ENCODE measurements around the gene PALLD. TPM values are rescaled to one million over a fixed set of nuclear protein-coding genes. Genes with fewer than 3 reads are reported as not detected.

The PALLD gene
- total and polyA plus RNA-seq, 2 of the 8 experiments (the other 6 are each of a cell fraction or from before 2014, with no cell fraction given) = 10.5 to 25.0 TPM

DNA sequence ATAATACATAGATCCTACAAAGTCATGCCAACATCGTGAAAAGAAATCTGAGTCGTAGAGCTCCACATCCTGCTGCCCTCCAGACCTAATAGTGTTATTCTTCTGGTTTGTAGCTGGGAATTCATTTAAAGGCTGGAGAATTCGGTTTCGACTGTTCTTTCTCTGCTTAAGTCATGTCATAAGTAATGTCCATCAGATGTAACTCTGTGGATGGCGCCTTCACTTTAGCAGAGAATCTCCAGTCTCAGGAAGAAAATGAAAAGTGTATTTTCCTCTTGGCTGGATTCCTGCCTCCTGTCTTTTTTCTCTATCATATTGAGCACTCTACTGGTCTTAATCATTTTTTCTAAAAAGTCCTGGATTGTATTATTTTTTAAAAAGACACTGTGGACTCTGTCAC lies 117.0 kb downstream of the PALLD start:
- no peak overlapping the region for H2BK15ac ChIP-seq (ENCODE audit: low read length)
- H3K23me2 ChIP-seq (ENCODE audit: low read depth, low read length) = peaks cover 2% of the 10 kb centered on the region; the same call in 1 of the 2 replicates
- H3K23ac ChIP-seq (ENCODE audit: insufficient read length) = no peak overlapping the region
- H2BK120ac ChIP-seq (replicated peaks; ENCODE audit: low read depth, low read length) = no peak overlapping the region
- no peak for DNase-seq (ENCODE audit: low read depth in 1 of 2, low spot score in 2 of 2)
- H3K36me3 ChIP-seq (ENCODE audit: control insufficient read depth in 2 of 4, insufficient read depth in 4 of 4, low read length in 3 of 4) = no peaks in the 10 kb centered on the region
- no peak overlapping the region for H3K4ac ChIP-seq (replicated peaks; ENCODE audit: insufficient read length, low read depth, low read length)
- no peak overlapping the region for H3K4me2 ChIP-seq (ENCODE audit: insufficient read depth in 1 of 2, low read depth in 2 of 2, low read length in 2 of 2)
- H4K20me1 ChIP-seq (replicated peaks in 1 of 2; ENCODE audit: control insufficient read depth in 1 of 2, insufficient read depth in 2 of 2, low read length in 2 of 2) = no peaks in the 10 kb centered on the region
- no peak overlapping the region for H3K18ac ChIP-seq (ENCODE audit: extremely low read depth, low read length)
- no peaks in the 10 kb centered on the region for H3K79me1 ChIP-seq (ENCODE audit: low read depth, low read length)
- no peak overlapping the region for H4K8ac ChIP-seq (ENCODE audit: extremely low read depth, insufficient read depth, low read length)
- H3K27ac ChIP-seq (ENCODE audit: low read depth, low read length) = no peak overlapping the region
- WGBS, 2 experiments (ENCODE audit: extremely low coverage in 1 of 2, insufficient coverage in 1 of 2, insufficient read length in 1 of 2, insufficient replicate concordance in 2 of 2, low coverage in 1 of 2, low lambda C conversion rate in 2 of 2, missing lambda C conversion rate in 1 of 2) = 93% methylated on average over 5 of the region's 5 CpGs; no CpG with 5 or more reads in 1 of the 2 experiments
- H3K9ac ChIP-seq (replicated peaks in 1 of 4; ENCODE audit: extremely low read depth in 1 of 4, low read depth in 3 of 4, low read length in 3 of 4) = no peak overlapping the region
- FAIRE-seq = no peak
- no peaks in the 10 kb centered on the region for H3K9me3 ChIP-seq (ENCODE audit: insufficient read depth in 2 of 2, low read depth in 1 of 2, low read length in 1 of 2)
- POLR2A ChIA-PET (ENCODE audit: partially characterized antibody) = interaction anchor here (0.7 kb wide), 1 partner anchor 9 kb away, joined by 3 read pairs; no protein-coding TSS in a partner anchor
- no peak overlapping the region for H2BK5ac ChIP-seq (ENCODE audit: low read depth, low read length)
- H2BK12ac ChIP-seq (ENCODE audit: low read depth, low read length) = no peak overlapping the region
- no peaks in the 10 kb centered on the region for H3K27me3 ChIP-seq (replicated peaks in 1 of 4; ENCODE audit: control insufficient read depth in 3 of 4, extremely low read depth in 1 of 4, insufficient read depth in 3 of 4, low read length in 3 of 4)
- no peak overlapping the region for H3K56ac ChIP-seq (replicated peaks; ENCODE audit: insufficient read length, low read depth, low read length)
- no peaks in the 10 kb centered on the region for H3K79me2 ChIP-seq (ENCODE audit: control insufficient read depth in 1 of 2, insufficient read depth in 2 of 2, low read length in 2 of 2)
- CTCF ChIA-PET (ENCODE audit: partially characterized antibody) = interaction anchor here (1.6 kb wide), 1 partner anchor 32 kb away, joined by 3 read pairs; no protein-coding TSS in a partner anchor
- H4K5ac ChIP-seq (ENCODE audit: insufficient read length, low read depth, low read length) = no peak overlapping the region
- no peak overlapping the region for H4K91ac ChIP-seq (replicated peaks; ENCODE audit: insufficient read length, low read length)
- no peak overlapping the region for H3K14ac ChIP-seq (ENCODE audit: insufficient read length)
- H3K4me3 ChIP-seq (ENCODE audit: extremely low read depth in 1 of 4, insufficient read depth in 2 of 4, low read depth in 3 of 4, low read length in 4 of 4) = no peak overlapping the region
- H2AFZ ChIP-seq (ENCODE audit: low read length) = no peak overlapping the region
- H2AK5ac ChIP-seq (ENCODE audit: low read depth, low read length) = no peak overlapping the region
- H2BK20ac ChIP-seq (ENCODE audit: low read length) = no peak overlapping the region
- H3K4me1 ChIP-seq (replicated peaks in 1 of 4; ENCODE audit: control insufficient read depth in 3 of 4, insufficient read depth in 4 of 4, low read length in 3 of 4) = peaks cover 2 to 10% (median 5%) of the 10 kb centered on the region in 4 experiments; a peak in 4 of 7 replicates
- TF ChIP-seq RNF2 (IDR thresholded peaks at IDR 0.05; ENCODE audit: borderline replicate concordance, low read depth, low read length, missing control alignments, poor library complexity, severe bottlenecking) (no peak), SRF (IDR thresholded peaks at IDR 0.05; ENCODE audit: low read depth, low read length) (no peak), TCF12 (IDR thresholded peaks at IDR 0.05; ENCODE audit: low read depth, low read length) (no peak), CHD1 (IDR thresholded peaks at IDR 0.05; ENCODE audit: low read depth, low read length) (no peak), CBX5 (IDR thresholded peaks at IDR 0.05; ENCODE audit: low read depth, low read length) (no peak), JUN (IDR thresholded peaks at IDR 0.05; ENCODE audit: low read depth, low read length) (no peak), GABPA (IDR thresholded peaks at IDR 0.05; ENCODE audit: borderline replicate concordance, insufficient read depth, low read length) (no peak), BRCA1 (IDR thresholded peaks at IDR 0.05; ENCODE audit: low read depth, low read length) (no peak), SP4 (IDR thresholded peaks at IDR 0.05; ENCODE audit: low read length) (no peak), ZNF274 (IDR thresholded peaks at IDR 0.05; ENCODE audit: borderline replicate concordance, extremely low read depth, low read length) (no peak), EZH2 (IDR thresholded peaks at IDR 0.05; ENCODE audit: low read depth, low read length, severe bottlenecking) (no peak), EGR1 (IDR thresholded peaks at IDR 0.05; ENCODE audit: borderline replicate concordance, low read depth, low read length) (no peak)
- TF ChIP-seq, protein P1, sequence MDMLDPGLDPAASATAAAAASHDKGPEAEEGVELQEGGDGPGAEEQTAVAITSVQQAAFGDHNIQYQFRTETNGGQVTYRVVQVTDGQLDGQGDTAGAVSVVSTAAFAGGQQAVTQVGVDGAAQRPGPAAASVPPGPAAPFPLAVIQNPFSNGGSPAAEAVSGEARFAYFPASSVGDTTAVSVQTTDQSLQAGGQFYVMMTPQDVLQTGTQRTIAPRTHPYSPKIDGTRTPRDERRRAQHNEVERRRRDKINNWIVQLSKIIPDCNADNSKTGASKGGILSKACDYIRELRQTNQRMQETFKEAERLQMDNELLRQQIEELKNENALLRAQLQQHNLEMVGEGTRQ (IDR thresholded peaks at IDR 0.05; ENCODE audit: low read length) = no peak

Measured in H1 (cell line).